PC-3 (cell line): ENCODE data around the gene TEF. TPM values are rescaled to one million over a fixed set of nuclear protein-coding genes. Genes with fewer than 3 reads are reported as not detected.
A peak's percentile ranks its signal among the peaks of the same experiment; 100 is the strongest.

Experiments used
- ATAC-seq: fragments of 200-7000 bp; cut with Tn5 transposase; 2 replicates; pipeline ENCODE4 v1.9.1; 2020; ENCODE audit warnings: mild to moderate bottlenecking, moderate library complexity
- BruUV-seq: library from RNA; stranded (reverse); fragments of 400-500 nt; replicated peaks from 2 replicates; lab custom pipeline; 2021; lab: Mats Ljungman, UMichigan
- CTCF ChIA-PET: fragments of 300-600 bp; sonication (Branson Sonifier 250); formaldehyde crosslinking; loops from one replicate; lab custom pipeline; 2022; ENCODE audit warnings: antibody characterized with exemption; lab: Charles Lee
- POLR2A ChIA-PET: fragments of 300-600 bp; sonication (Branson Sonifier 250); formaldehyde crosslinking; loops from one replicate; lab custom pipeline; 2022; ENCODE audit warnings: antibody characterized with exemption; ENCODE audit not compliant: unreplicated experiment; lab: Charles Lee
- DNase-seq: peaks from one replicate; pipeline ENCODE4 v3.0.0-alpha.2; 2015
- H2AFZ ChIP-seq: fragments of 300-600 bp; sonication (generic); 2 replicates; pipeline ENCODE4 v1.6.0; 2016; ENCODE audit warnings: antibody characterized with exemption, low read length
- H3F3A ChIP-seq: fragments of 300-600 bp; sonication (generic); one replicate; pipeline ENCODE4 v1.6.0; 2017; ENCODE audit warnings: antibody characterized with exemption, low read length, control low read depth, mild to moderate bottlenecking; ENCODE audit not compliant: unreplicated experiment
- H3K27ac ChIP-seq: fragments of 300-600 bp; sonication (generic); 2 replicates; pipeline ENCODE4 v1.5.1; 2016; ENCODE audit warnings: mild to moderate bottlenecking, low read length
- H3K27me3 ChIP-seq: fragments of 300-600 bp; sonication (generic); 2 replicates; pipeline ENCODE4 v1.6.1; 2016; ENCODE audit warnings: low read length, mixed read lengths
- H3K36me3 ChIP-seq: fragments of 300-600 bp; sonication (generic); 2 replicates; pipeline ENCODE4 v1.6.1; 2016; ENCODE audit warnings: low read depth, mixed run types, low read length, mixed read lengths
- H3K4me1 ChIP-seq: fragments of 300-600 bp; sonication (generic); 2 replicates; pipeline ENCODE4 v1.5.1; 2016; ENCODE audit warnings: low read length; ENCODE audit not compliant: insufficient read depth
- H3K4me2 ChIP-seq: fragments of 300-600 bp; sonication (generic); 2 replicates; pipeline ENCODE4 v1.6.0; 2016; ENCODE audit warnings: low read length
- H3K4me3 ChIP-seq: fragments of 300-600 bp; sonication (generic); 2 replicates; pipeline ENCODE4 v1.5.1; 2016; ENCODE audit warnings: mild to moderate bottlenecking, low read length, mixed read lengths
- H3K79me2 ChIP-seq: fragments of 300-600 bp; sonication (generic); 2 replicates; pipeline ENCODE4 v1.6.1; 2017; ENCODE audit warnings: low read length, mixed read lengths
- H3K9ac ChIP-seq: fragments of 300-600 bp; sonication (generic); 2 replicates; pipeline ENCODE4 v1.6.0; 2016; ENCODE audit warnings: mild to moderate bottlenecking, low read length
- H3K9me2 ChIP-seq: fragments of 300-600 bp; sonication (generic); replicated peaks from 2 replicates; pipeline ENCODE4 v1.6.1; 2016; ENCODE audit warnings: mixed run types, low read length, mixed read lengths
- H3K9me3 ChIP-seq: fragments of 300-600 bp; sonication (generic); 2 replicates; pipeline ENCODE4 v1.6.1; 2016; ENCODE audit warnings: low read length, mixed read lengths
- H4K20me1 ChIP-seq: fragments of 300-600 bp; sonication (generic); 2 replicates; pipeline ENCODE4 v1.6.1; 2016; ENCODE audit warnings: low read length, mixed read lengths
- CTCF ChIP-seq: fragments of 300-600 bp; sonication (generic); conservative IDR thresholded peaks from 2 replicates; pipeline ENCODE4 v1.5.1; 2017; ENCODE audit warnings: antibody characterized with exemption, low read depth, mild to moderate bottlenecking, low read length
- EZH2 ChIP-seq: fragments of 300-600 bp; sonication (generic); IDR thresholded peaks from one replicate; pipeline ENCODE4 v1.6.1; 2017; ENCODE audit warnings: antibody characterized with exemption, mild to moderate bottlenecking, low read length; ENCODE audit not compliant: unreplicated experiment
- EZH2phosphoT487 ChIP-seq: fragments of 300-600 bp; sonication (generic); IDR thresholded peaks from 2 replicates; pipeline ENCODE4 v1.6.1; 2018; ENCODE audit warnings: mild to moderate bottlenecking, antibody characterized with exemption, low read length, borderline replicate concordance
- intact Hi-C: fragments of 100-400 bp; cut with micrococcal nuclease; formaldehyde crosslinking; loops from 2 replicates; pipeline ENCODE4 v1.9.0; 2023
- total RNA-seq: library from RNA; depleted of rRNA; stranded (reverse); fragments of >200 nt; gene quantifications from 2 replicates; pipeline ENCODE4 v1.2.3, GENCODE V29; 2014

TEF gene
- total RNA-seq, 1 experiment from 2014 or later = 4.0 TPM

- H3K4me1 ChIP-seq = no peaks in the 10 kb centered on the region; the same call in 1 of the 2 replicates
- no peak overlapping the region for H2AFZ ChIP-seq
- TF ChIP-seq EZH2phosphoT487 (no peak), CTCF (no peak), EZH2 (no peak)
- POLR2A ChIA-PET = no interaction called here
- DNase-seq (no peak), ATAC-seq (no peak)
- no peaks in the 10 kb centered on the region for H3F3A ChIP-seq
- H3K4me3 ChIP-seq = no peak overlapping the region
- H3K9ac ChIP-seq = no peak overlapping the region
- intact Hi-C loops = no loop called here
- peaks cover 84% of the 10 kb centered on the region for H3K79me2 ChIP-seq
- H3K36me3 ChIP-seq = peaks cover 4% of the 10 kb centered on the region; the same call in 1 of the 2 replicates
- BruUV-seq = no TSS peak
- no peaks in the 10 kb centered on the region for H3K27me3 ChIP-seq
- H3K9me2 ChIP-seq = no peaks in the 10 kb centered on the region
- peaks cover 17% of the 10 kb centered on the region for H4K20me1 ChIP-seq
- H3K4me2 ChIP-seq = no peak overlapping the region
- CTCF ChIA-PET = no interaction called here
- H3K9me3 ChIP-seq = no peaks in the 10 kb centered on the region
- no peak overlapping the region for H3K27ac ChIP-seq
Observed at GRCh38 chr22:41442240-41442792, 60.6 kb downstream of the TEF start.

- DNase-seq = peak; percentile 95
- ChIA-PET CTCF (no interaction called here), POLR2A (no interaction called here)
- H3F3A ChIP-seq = no peaks in the 10 kb centered on the region
- peak overlapping the region; percentile 97 for H3K9ac ChIP-seq
- peak overlapping the region; percentile 82 for H3K4me3 ChIP-seq
- peak overlapping the region; percentile 14 for H3K27ac ChIP-seq
- no peaks in the 10 kb centered on the region for H3K27me3 ChIP-seq
- H3K4me2 ChIP-seq = peak overlapping the region; percentile 77
- H3K4me1 ChIP-seq = peaks cover 4% of the 10 kb centered on the region; the same call in 1 of the 2 replicates
- H3K36me3 ChIP-seq = peaks cover 4% of the 10 kb centered on the region; the same call in 1 of the 2 replicates
- no TSS peak for BruUV-seq
- intact Hi-C loops = no loop called here
- H4K20me1 ChIP-seq = peaks cover 17% of the 10 kb centered on the region
- ATAC-seq = peak; percentile 62
- peak overlapping the region; percentile 54; the same call in 1 of the 2 replicates for H2AFZ ChIP-seq
- H3K9me2 ChIP-seq = no peaks in the 10 kb centered on the region
- H3K79me2 ChIP-seq = peaks cover 71% of the 10 kb centered on the region
- TF ChIP-seq EZH2 = no peak
- no peak for TF ChIP-seq EZH2phosphoT487
- no peak for TF ChIP-seq CTCF
- H3K9me3 ChIP-seq = no peaks in the 10 kb centered on the region
Observed at GRCh38 chr22:41444360-41445128, 62.8 kb downstream of the TEF start.
